ENCODE data around the gene ING5. TPM values are rescaled to one million over a fixed set of nuclear protein-coding genes. Genes with fewer than 3 reads are reported as not detected.

Gene ING5
- total RNA-seq, 2 experiments from 2014 or later: 51.2 to 51.3 TPM

DNA sequence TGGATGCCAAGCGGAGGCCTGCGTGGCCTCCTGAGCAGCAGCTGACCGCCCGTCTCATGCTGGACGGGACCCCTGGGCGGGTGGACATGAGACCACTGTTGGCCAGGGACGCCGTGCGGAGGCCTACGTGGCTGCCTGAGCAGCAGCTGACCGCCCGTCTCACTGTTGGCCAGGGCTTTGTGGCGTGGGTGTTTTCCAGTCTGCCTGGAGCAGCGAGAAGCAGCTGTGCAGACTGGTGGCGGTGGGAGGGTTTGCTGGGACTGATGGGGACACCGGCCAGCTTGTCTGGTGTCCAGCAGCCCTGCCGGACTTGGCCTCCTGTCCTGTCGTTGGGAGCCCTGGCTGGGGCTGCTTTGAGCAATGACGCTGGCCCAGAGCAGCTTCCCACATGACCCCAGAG is 26.8 kb downstream of the ING5 start:
- ChIA-PET POLR2A (no interaction called here), CTCF (interaction anchor here (1.1 kb wide), 1 partner anchor 26 kb away, joined by 3 read pairs; no protein-coding TSS in a partner anchor)

DNA sequence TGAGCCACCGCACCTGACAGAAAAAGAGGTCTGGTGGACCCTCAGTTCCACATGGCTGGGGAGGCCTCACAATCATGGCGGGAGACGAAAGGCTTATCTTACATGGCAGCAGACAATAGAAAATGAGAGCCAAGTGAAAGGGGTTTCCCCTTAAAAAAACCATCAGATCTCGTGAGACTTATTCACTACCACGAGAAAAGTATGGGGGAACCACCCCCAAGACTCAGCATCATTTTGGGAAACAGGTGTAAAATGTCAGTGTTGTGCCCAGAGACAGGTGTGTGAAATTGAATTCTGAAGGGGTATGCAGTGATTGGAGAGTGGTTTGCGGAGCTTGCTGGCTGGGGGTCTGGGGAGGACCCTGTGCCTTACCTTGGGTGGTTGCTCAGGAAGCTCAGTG is 28.0 kb downstream of the ING5 start:
- intact Hi-C loops (cut with DNase I, micrococcal nuclease): loop anchor here (5.0 to 10.0 kb wide), 5 partner anchors 93 to 878 kb away; partner anchors contain the start of genes ATG4B (in 1 of the 2), FARP2 (in 1 of the 2), PPP1R7 (in 1 of the 2) and THAP4 (in 1 of the 2)
- no peak overlapping the region for H3K4me3 ChIP-seq (ENCODE audit: low read length)
- Mint-ChIP-seq H3K4me3 (no peak overlapping the region), H3K4me1 (ENCODE audit: low read depth) (peaks cover 4% of the 10 kb centered on the region), H3K9me3 (no peaks in the 10 kb centered on the region), H3K27ac (no peak overlapping the region), H3K36me3 (ENCODE audit: low read depth) (peaks cover 6% of the 10 kb centered on the region), H3K27me3 (no peaks in the 10 kb centered on the region)
- no peaks in the 10 kb centered on the region for H3K9me3 ChIP-seq (ENCODE audit: control insufficient read depth in 1 of 2, insufficient read depth in 1 of 2, low read length in 2 of 2)
- H3K4me1 ChIP-seq (ENCODE audit: insufficient read depth, low read length): peaks cover 27% of the 10 kb centered on the region
- H3K27me3 ChIP-seq (ENCODE audit: control insufficient read depth in 1 of 2, insufficient read depth in 2 of 2, low read length in 2 of 2): no peaks in the 10 kb centered on the region
- no peak overlapping the region for H3K27ac ChIP-seq (ENCODE audit: low read depth in 1 of 2, low read length in 2 of 2)
- POLR2A ChIA-PET: no interaction called here
- no peak for DNase-seq
- no peaks in the 10 kb centered on the region for H3K36me3 ChIP-seq (ENCODE audit: insufficient read depth, low read length)
- CTCF ChIA-PET: no interaction called here
- ATAC-seq (ENCODE audit: poor library complexity): no peak
- TF ChIP-seq CTCF (IDR thresholded peaks at IDR 0.05): no peak

More for the DNA sequence above, 26.8 kb downstream of the ING5 start:
- ATAC-seq (ENCODE audit: poor library complexity) (no peak), DNase-seq (no peak)
- Mint-ChIP-seq H3K9me3 (no peaks in the 10 kb centered on the region), H3K27me3 (no peaks in the 10 kb centered on the region), H3K36me3 (ENCODE audit: low read depth) (peaks cover 13% of the 10 kb centered on the region), H3K4me3 (no peak overlapping the region), H3K4me1 (ENCODE audit: low read depth) (peaks cover 4% of the 10 kb centered on the region), H3K27ac (no peak overlapping the region)
- TF ChIP-seq CTCF (IDR thresholded peaks at IDR 0.05): no peak
- H3K9me3 ChIP-seq (ENCODE audit: control insufficient read depth in 1 of 2, insufficient read depth in 1 of 2, low read length in 2 of 2): peaks cover 0 to under 1% of the 10 kb centered on the region in 2 experiments
- no peak overlapping the region for H3K27ac ChIP-seq (ENCODE audit: low read depth in 1 of 2, low read length in 2 of 2)
- H3K27me3 ChIP-seq (ENCODE audit: control insufficient read depth in 1 of 2, insufficient read depth in 2 of 2, low read length in 2 of 2): no peaks in the 10 kb centered on the region
- intact Hi-C loops (cut with DNase I, micrococcal nuclease): no loop called here
- peaks cover 9% of the 10 kb centered on the region for H3K36me3 ChIP-seq (ENCODE audit: insufficient read depth, low read length)
- peaks cover 20% of the 10 kb centered on the region for H3K4me1 ChIP-seq (ENCODE audit: insufficient read depth, low read length)
- no peak overlapping the region for H3K4me3 ChIP-seq (ENCODE audit: low read length)

DNA sequence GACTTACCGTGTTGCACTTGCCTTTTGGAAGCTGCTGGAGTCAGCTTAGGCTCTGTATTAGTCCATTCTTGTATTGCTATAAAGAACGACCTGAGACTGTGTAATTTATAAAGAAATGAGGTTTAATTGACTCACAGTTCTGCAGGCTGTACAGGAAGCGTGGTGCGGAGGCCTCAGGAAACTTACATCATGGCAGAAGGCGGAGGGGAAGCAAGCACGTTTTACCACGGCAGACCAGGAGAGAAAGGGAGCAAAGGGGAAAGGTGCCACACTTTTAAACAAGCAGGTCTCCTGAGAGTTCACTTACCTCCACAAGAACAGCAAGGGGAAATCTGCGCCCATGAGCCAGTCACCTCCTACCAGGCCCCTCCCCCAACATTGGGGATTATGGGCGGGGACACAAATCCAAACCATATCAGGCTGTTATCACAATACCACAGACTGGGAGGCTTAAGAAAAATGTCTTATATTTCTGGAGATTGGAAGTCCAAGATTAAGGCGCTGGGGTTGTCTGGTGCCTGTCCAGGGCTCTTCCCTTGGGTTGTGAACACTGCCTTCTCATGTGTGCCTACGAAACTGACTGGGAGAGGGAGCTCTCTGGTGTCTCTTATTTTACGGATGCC is 28.9 kb downstream of the ING5 start:
- Histone ChIP-seq H3K4me3 (ENCODE audit: low read length) (no peak overlapping the region), H3K27ac (ENCODE audit: low read depth in 1 of 2, low read length in 2 of 2) (no peak overlapping the region), H3K36me3 (ENCODE audit: insufficient read depth, low read length) (no peaks in the 10 kb centered on the region), H3K9me3 (ENCODE audit: control insufficient read depth in 1 of 2, insufficient read depth in 1 of 2, low read length in 2 of 2) (no peaks in the 10 kb centered on the region), H3K27me3 (ENCODE audit: control insufficient read depth in 1 of 2, insufficient read depth in 2 of 2, low read length in 2 of 2) (no peaks in the 10 kb centered on the region), H3K4me1 (ENCODE audit: insufficient read depth, low read length) (peaks cover 33% of the 10 kb centered on the region)
- Mint-ChIP-seq H3K27me3 (no peaks in the 10 kb centered on the region), H3K4me1 (ENCODE audit: low read depth) (peaks cover 4% of the 10 kb centered on the region), H3K9me3 (no peaks in the 10 kb centered on the region), H3K27ac (no peak overlapping the region), H3K4me3 (peak overlapping the region; percentile 34), H3K36me3 (ENCODE audit: low read depth) (peaks cover 1% of the 10 kb centered on the region)
- no peak for ATAC-seq (ENCODE audit: poor library complexity)
- TF ChIP-seq CTCF (IDR thresholded peaks at IDR 0.05): no peak
- DNase-seq: no peak
- ChIA-PET CTCF (no interaction called here), POLR2A (interaction anchor here (4.4 kb wide), 1 partner anchor 30 kb away, joined by 49 read pairs; the partner anchor contains the start of gene ING5)
- intact Hi-C loops (cut with DNase I, micrococcal nuclease): loop anchor here (5.0 to 10.0 kb wide), 5 partner anchors 93 to 878 kb away; partner anchors contain the start of genes ATG4B (in 1 of the 2), FARP2 (in 1 of the 2), PPP1R7 (in 1 of the 2) and THAP4 (in 1 of the 2)

Measured in CD4-positive, alpha-beta T cell (primary cell).